GM10266 (cell line): ENCODE measurements around the gene RASGRF1.

Source experiments
- DNase-seq: peaks from one replicate; pipeline ENCODE4 v3.0.0; 2012; ENCODE audit errors: extremely low spot score
- TF ChIP-seq, protein P1 (sequence below): IDR thresholded peaks from 2 replicates; pipeline ENCODE4 v1.5.1; 2012; ENCODE audit warnings: mild to moderate bottlenecking, low read depth; ENCODE audit not compliant: control insufficient read depth, insufficient read depth; ENCODE audit errors: missing control alignments

The RASGRF1 gene

DNA sequence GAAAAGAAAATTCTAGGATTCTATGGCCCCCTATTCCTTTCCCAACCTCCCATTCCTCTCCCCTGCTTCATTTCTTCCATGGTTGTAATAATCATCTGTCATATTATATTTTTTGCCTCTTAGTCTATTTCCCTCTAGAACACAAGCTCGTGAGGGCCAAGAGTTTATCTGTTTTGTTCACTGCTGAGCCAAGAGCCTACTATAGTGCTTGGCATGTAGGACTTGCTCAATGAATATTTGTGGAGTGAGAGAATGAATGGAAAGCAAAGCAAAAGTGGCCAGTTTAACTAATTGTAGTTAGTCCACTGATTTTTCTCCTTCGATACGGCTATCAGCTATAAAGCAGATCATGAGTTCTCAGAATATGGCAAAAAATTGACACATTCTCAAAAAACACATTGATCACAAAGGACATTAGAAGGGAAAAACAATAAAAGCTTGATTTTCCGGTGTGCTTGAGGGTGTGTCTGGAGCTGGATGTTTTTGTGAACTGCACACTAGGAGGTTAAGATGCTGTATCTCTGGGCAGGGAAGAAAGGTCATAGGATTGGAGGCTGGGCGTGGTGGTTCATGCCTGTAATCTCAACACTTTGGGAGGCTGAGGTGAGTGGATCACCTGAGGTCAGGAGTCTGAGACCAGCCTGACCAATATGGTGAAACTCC is 120.8 kb downstream of the RASGRF1 start:
- DNase-seq, result no peak
- TF ChIP-seq, protein P1, sequence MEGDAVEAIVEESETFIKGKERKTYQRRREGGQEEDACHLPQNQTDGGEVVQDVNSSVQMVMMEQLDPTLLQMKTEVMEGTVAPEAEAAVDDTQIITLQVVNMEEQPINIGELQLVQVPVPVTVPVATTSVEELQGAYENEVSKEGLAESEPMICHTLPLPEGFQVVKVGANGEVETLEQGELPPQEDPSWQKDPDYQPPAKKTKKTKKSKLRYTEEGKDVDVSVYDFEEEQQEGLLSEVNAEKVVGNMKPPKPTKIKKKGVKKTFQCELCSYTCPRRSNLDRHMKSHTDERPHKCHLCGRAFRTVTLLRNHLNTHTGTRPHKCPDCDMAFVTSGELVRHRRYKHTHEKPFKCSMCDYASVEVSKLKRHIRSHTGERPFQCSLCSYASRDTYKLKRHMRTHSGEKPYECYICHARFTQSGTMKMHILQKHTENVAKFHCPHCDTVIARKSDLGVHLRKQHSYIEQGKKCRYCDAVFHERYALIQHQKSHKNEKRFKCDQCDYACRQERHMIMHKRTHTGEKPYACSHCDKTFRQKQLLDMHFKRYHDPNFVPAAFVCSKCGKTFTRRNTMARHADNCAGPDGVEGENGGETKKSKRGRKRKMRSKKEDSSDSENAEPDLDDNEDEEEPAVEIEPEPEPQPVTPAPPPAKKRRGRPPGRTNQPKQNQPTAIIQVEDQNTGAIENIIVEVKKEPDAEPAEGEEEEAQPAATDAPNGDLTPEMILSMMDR, result no peak

DNA sequence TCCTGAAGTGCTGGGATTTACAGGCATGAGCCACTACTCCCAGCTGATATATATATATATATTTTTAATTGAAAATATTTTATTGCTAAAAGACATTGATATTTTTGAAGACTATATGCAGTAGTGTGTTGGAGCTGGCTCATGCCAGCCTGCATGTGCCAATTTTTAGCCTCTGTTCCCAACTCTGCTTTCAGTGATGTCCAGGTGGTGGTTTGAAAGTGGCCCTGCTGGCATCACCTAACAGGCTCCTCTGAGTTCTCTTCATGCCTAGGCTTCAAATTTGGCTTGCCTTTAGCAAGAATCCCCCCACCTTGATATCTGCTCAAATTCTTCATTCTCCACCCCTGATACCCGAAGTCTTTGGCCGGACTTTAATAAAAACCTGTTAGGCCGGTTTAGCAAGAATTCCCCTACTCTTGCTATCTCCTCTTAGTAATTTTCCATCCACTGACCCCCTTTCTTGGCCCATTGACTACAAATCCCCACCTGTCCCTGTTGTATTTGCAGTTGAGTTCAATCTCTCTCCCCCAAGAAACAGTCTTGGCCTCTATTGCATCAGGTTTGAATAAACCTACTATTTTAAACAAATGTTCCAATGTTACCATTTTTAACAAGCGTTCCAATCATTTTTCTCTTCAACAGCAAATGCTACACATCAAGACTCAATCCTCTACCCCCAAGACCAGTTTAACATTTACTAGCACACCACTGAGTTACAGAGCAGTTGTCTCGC is 121.9 kb downstream of the RASGRF1 start:
- DNase-seq, result no peak
- TF ChIP-seq, protein P1, result no peak

DNA sequence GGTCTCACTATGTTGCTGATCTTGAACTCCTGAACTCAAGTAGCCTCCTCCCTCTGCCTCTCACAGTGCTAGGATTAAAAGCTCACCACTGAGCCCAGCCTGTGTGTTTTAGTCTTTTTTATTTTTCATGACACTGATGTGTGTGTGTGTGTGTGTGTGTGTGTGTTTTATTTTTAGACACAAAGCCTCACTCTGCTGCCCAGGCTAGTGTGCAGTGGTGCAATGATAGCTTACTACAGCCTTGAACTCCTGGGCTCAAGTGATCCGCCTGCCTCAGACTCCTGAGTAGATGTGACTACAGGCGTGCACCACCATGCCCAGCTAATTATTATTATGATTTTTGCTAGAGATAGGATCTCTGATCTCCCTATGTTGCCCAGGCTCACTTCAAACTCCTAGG is 122.5 kb downstream of the RASGRF1 start:
- DNase-seq, result no peak
- TF ChIP-seq, protein P1, result no peak

DNA sequence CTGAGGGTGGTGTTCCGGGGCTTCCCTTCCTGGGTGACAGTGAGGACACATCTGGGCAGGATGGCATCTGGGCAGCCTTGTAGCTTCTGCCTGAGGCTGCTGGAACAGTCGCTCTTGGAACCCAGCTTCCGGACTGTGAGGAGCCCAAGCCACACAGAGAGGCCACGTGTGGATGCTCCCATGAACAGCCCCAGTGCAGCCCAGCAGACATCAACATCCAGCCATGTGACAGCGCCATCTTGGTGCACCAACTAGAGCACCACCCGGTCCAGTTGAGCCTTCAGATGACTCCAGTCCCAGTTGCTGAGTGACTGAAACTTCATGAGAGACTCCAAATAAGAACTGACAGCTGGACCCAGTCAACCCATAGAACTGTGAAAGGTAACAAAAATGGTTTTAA is 130.3 kb downstream of the RASGRF1 start:
- DNase-seq, result no peak

DNA sequence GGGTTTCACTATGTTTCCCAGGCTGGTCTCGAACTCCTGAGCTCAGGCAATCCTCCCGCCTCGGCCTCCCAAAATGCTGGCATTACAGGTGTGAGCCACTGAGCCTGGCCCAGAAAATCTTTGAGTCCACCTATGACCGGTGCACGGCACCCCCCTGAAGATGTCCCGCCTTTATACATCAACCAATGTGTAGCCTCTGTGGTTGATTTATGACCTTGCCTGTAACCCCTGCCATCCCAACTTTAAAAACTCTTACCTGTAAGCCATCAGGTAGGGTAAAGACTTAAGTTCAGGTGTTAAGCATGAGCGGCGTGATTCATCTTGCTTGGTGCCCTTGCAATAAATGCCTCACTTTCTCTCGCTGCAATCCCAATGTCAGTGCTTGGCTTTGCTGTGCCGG is 131.2 kb downstream of the RASGRF1 start:
- TF ChIP-seq, protein P1, result no peak
- DNase-seq, result no peak

More for the DNA sequence above, 130.3 kb downstream of the RASGRF1 start:
- TF ChIP-seq, protein P1, result no peak

DNA sequence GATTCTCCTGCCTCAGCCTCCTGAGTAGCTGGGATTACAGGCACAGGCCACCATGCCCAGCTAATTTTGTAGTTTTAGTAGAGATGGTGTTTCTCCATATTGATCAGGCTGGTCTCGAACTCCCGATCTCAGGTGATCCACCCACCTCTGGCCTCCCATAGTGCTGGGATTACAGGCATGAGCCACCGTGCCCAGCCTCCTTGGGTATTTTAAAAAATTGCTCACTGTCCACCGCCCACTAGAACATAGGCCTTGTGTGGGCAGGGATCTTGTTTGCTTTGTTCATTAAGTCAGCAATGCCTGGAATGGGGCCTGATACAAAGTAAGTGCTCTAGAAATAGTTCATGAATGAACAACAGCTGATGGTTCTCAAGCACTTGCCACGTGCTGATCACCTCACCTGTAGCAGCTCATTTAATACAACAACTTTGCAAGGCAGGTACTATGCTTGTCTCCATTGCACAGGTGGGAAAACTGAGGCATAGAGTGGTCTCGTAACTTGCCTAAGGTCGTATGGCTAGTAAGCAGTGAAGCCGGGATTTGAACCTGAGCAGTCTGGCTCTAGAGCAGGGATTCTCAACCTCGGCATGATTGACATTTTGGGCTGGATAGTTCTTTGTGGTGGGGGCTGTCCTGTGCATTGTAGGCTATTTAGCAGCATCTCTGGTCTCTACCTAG is 133.0 kb downstream of the RASGRF1 start:
- DNase-seq, result no peak
- TF ChIP-seq, protein P1, result no peak
